GM12873 (cell line): ENCODE measurements around the gene ZNRF3.

Experiments
- TF ChIP-seq, protein P1 (sequence below): IDR thresholded peaks from 2 replicates; pipeline ENCODE4 v1.5.1; 2012; ENCODE audit warnings: low read depth, mild to moderate bottlenecking, moderate library complexity, low read length, control low read depth; ENCODE audit not compliant: insufficient read depth; ENCODE audit errors: missing control alignments

The ZNRF3 gene

DNA sequence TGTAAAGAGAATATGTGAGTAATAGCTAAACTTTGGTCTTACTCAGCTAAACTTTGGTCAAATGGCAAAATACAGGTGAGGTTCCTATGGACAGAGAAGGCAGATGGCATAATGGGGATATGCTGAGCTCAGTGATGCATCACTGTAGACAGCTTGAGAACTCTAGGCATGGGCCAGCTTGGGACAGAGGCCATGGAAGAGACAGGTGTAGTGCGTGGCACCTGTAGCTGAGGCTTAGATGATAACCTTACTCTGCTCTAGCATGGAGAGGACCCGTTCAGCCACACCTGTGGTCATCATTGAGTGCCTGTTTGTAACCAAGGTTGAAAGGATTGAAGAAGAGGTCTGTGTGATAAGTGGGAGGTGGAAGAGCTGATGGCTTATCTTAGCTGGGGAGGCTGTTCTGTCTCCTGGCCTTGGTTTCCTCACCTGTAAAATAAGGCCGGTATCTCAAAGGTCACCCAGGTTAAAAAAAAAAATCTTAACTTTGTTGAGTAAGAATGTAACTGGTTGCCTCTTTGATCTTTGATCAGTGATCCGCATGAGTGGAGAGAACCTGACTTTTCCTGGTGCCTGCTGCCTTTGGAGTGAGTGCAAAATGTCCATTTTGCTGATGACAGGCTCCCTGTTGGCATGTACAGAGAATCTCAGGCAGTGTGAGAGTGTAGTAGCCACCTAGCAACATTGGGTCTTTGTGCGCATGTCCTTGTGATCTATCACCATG lies 48.6 kb downstream of the ZNRF3 start:
- TF ChIP-seq, protein P1, sequence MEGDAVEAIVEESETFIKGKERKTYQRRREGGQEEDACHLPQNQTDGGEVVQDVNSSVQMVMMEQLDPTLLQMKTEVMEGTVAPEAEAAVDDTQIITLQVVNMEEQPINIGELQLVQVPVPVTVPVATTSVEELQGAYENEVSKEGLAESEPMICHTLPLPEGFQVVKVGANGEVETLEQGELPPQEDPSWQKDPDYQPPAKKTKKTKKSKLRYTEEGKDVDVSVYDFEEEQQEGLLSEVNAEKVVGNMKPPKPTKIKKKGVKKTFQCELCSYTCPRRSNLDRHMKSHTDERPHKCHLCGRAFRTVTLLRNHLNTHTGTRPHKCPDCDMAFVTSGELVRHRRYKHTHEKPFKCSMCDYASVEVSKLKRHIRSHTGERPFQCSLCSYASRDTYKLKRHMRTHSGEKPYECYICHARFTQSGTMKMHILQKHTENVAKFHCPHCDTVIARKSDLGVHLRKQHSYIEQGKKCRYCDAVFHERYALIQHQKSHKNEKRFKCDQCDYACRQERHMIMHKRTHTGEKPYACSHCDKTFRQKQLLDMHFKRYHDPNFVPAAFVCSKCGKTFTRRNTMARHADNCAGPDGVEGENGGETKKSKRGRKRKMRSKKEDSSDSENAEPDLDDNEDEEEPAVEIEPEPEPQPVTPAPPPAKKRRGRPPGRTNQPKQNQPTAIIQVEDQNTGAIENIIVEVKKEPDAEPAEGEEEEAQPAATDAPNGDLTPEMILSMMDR, result no peak

DNA sequence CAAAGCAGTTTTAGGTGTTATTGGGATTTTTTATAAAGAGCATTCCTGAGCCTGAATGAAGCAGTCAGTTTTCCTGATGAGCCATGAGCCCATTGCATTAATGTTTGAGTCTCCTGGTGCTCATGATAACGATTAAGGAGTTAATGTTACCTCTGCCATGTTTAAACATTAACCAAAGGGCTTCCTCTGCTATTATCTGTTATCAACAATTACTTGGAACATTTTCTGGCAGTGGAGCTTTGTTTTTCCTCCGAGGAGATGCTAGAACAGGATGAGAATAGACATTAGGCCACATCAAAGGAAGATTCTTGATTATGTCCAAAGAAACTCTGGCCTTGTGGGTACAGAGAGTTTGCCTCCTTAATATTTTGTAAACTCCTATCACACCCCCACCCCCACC lies 49.9 kb downstream of the ZNRF3 start:
- TF ChIP-seq, protein P1, result no peak

DNA sequence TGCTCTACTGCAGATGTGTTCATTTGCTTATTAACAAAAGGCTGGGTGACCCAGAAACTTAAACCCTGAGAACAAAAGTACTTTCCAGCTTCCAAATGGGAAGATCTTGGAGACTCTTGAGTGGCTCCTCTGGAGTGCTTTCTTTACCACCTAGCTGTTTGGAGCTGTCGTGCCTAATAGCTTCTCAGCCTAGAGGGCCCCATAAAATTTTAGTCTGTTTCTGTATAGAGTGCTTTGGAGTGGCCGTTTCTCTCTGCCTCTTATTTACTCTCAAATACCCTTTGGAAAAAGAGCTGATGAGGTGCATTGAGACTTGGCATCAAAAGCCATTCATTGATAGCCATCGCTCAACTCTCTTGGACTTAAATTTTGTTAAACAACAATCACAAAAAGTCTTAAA lies 50.7 kb downstream of the ZNRF3 start:
- TF ChIP-seq, protein P1, result no peak

DNA sequence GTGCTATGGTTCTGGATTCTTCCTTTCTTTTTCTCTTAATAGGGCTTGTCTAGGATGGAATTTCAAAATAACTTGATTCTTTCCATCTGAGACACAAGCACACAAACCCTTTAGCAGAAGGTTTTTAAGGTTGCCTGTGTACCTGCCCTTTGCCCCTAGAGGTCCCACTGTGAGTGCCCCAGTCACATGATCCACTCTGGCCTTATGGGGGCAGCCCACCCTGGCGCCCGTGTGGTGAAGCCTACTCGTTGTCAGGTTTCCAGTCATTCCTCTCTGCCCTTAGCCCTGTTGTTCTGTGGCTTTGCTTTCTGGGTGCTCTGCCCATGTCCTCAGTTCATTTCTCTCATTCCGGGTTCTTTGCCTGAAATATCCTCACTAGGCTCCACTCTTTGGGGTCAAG lies 51.8 kb downstream of the ZNRF3 start:
- TF ChIP-seq, protein P1, result no peak

DNA sequence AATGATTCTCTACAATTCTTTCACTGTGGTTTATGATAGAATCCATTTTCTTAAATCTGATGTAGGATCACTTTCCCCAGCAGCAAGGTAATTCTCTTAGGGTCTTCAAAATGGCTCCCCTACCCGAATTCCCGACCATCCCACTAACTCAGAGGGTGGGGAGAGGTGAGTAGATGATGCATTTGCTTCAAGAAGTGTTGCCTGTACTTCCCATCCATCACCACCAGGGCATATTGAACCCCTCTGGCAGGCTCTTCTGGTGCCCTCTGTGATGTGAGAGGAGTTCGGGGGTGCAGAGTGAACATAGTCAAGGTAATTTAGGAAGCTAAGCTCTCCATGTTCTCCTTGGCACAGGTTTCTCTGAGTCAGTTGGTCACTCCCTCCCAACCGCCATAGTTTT lies 52.3 kb downstream of the ZNRF3 start:
- TF ChIP-seq, protein P1, result peak; percentile 64

DNA sequence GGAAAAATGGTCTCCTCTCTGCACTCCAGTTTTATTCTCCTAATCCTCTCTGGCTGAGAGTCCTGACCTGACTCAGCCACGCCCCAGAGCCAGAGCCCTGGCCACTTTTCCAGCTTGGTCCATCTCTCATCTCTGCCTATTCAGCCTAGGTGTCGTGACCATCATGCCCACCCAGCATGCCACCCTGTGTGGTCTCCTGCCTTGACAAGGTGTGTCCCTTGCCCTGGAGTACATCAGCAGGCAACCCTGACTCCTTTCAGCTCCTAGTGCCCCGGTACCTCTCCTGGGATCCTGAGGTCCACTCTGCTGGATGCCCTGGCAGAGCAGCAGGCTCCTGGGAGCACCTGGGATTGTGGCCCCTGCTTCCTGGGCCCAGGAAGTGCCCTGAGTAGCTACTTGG lies 52.8 kb downstream of the ZNRF3 start:
- TF ChIP-seq, protein P1, result no peak

DNA sequence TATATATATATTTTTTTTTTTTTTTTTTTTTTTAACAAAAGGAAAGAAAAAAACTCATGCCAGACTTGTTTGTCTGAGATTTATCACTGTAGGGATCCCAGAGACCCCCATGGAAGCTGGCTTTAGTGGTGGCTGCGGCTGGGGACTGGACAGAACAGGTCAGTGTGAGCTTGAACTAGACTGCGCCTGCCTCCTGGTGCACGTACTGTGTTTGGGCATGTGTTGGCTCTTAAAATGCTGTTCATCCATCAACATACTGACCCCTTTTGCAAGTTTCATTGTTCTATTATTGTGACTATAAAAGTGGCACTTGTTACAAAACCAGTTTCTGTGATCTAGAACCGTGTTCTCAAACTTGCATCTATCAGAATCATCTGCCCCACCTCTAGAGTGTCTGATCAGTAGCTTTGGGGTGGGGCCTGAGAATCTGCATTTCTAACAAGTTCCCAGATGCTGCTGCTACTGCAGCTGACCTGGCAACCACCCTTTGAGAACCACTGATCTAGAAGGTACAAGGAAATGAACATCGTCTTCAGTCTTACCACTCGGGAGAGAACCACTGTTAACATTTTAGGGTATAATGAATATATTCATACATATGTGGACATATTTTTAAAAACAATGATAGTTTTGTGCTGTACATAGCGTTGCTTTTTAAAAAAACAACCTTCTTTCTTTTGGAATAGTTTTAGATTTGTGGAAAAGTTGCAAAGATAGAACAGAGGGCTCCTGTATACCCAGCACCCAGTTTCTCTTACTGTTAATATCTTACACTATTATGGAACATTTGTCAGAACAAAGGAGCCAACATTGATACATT lies 54.0 kb downstream of the ZNRF3 start:
- TF ChIP-seq, protein P1, result no peak
